OCI-M1 (cell line): ENCODE data around the gene ABCA6.
"Not testable (repeated sequence)": the region's sequence is repeated elsewhere in the genome, so short reads cannot be mapped to it uniquely, and the experiment has no call there.

Experiments used
- DNase-seq: peaks from one replicate; lab custom pipeline; 2025; lab: John Stamatoyannopoulos, UW

ABCA6 gene

DNA sequence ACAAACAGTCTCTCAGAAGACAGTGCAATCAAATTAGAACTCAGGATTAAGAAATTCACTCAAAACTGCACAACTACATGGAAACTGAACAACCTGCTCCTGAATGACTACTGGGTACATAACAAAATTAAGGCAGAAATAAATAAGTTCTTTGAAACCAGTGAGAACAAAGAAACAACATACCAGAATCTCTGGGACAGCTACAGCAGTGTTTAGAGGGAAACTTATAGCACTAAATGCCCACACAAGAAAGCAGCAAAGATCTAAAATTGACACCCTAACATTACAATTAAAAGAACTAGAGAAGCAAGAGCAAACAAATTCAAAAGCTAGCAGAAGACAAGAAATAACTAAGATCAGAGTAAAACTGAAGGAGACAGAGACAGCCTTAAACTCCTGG, 68.3 kb downstream of the ABCA6 start:
- DNase-seq, result not testable (repeated sequence)

DNA sequence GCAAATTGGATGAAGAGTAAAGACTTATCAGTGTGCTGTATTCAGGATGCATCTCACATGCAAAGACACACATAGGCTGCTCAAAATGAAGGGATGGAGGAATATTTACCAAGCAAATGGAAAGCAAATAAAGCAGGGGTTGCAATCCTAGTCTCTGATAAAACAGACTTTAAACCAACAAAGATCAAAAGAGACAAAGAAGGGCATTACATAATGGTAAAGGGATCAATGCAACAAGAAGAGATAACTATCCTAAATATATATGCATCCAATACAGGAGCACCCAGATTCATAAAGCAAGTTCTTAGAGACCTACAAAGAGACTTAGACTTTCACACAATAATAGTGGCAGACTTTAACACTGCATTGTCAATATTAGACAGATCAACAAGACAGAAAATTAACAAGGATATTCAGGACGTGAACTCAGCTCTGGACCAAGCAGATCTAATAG, 68.9 kb downstream of the ABCA6 start:
- not testable (repeated sequence) for DNase-seq

DNA sequence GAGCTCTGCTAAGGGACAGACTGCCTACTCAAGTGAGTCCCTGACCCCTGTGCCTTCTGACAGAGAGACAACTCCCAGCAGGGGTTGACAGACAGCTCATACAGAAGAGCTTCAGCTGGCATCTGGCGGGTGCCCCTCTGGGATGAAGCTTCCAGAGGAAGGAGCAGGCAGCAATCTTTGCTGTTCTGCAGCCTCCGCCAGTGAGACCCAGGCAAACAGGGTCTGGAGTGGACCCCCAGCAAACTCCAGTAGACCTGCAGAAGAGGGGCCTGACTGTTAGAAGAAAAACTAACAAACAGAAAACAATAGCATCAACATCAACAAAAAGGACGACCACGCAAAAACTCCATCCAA, 70.5 kb downstream of the ABCA6 start:
- not testable (repeated sequence) for DNase-seq

DNA sequence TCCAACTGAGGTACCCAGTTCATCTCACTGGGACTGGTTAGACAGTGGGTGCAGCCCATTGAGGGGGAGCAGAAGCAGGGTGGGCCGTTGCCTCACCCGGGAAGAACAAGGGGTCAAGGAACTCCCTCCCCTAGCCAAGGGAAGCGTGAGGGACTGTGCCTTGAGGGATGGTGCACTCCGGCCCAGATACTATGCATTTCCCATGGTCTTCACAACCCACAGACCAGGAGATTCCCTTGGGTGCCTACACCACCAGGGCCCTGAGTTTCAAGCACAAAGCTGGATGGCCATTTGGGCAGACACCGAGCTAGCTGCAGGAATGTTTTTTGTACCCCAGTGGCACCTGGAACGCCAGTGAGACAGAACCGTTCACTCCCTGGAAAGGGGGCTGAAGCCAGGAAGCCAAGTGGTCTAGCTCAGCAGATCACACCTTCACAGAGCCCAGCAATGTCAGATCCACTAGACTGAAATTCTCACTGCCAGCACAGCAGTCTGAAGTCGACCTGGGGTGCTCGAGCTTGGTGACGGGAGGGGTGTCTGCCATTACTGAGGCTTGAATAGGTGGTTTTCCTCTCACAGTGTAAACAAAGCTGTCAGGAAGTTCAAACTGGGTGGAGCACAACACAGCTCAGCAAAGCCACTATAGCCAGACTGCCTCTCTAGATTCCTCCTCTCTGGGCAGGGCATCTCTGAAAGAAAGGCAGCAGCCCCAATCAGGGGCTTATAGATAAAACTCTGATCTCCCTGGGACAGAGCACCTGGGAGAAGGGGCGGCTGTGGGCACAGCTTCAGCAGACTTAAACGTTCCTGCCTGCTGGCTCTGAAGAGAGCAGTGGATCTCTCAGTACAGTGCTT, 71.1 kb downstream of the ABCA6 start:
- DNase-seq, result not testable (repeated sequence)

DNA sequence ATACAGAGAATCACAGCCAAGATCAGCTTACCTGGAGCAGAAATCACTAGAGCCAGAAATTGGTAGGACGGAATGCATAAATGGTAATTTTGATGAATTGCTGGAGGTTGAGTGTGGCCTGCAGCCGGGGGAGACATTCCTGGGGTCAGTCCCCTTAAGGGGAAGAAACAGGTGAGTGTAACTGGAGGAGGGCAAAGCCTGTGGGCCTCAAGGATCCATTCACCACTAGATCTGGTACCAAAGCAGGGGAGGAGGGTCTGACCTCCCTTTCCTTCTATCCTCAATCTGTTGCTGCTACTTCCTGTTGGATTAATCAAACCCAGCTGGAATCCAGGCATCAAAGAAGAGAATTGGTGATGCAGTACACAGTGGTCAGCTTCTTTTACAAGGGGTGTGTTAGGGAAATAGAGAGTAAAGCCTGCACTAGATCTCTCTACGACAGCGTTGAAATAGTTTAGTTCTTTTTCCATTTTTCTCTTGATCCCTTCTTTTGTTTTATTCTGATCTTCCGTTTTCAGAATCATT, 72.4 kb downstream of the ABCA6 start:
- no peak for DNase-seq

DNA sequence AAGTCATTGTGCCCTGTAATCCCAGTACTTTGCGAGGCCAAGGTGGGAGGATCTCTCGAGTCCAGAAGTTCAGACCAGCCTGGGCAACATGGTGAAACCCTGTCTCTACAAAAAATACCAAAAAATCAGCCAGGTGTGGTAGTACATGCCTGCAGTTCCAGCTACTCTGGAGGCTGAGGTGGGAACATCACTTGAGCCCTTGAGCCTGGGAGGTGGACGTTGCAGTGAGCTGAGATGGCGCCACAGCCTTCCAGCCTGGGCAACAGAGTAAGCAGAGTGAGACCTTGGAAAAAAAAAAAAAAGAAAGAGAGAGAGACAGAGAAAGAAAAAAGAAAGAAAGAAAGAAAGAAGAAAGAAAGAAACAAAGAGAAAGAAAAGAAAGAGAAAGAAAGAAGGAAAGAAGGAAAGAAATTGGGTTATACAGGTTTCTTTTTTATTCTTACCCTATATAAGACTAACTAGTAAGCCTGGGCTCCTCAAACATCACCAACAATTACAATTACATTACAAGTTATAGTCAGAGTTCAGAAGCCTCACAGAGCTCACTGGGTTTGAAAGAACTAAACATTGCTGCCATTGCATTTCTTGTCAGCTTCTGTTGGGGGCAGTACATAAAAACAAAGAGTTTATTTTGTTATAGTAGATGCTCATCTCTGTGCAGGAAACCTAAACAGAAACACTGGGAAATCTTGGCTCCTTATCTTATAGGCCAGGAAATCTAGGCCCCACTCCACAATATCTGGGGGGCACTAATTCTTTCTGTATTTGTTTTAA, 74.2 kb downstream of the ABCA6 start:
- DNase-seq, result peak; percentile 60

DNA sequence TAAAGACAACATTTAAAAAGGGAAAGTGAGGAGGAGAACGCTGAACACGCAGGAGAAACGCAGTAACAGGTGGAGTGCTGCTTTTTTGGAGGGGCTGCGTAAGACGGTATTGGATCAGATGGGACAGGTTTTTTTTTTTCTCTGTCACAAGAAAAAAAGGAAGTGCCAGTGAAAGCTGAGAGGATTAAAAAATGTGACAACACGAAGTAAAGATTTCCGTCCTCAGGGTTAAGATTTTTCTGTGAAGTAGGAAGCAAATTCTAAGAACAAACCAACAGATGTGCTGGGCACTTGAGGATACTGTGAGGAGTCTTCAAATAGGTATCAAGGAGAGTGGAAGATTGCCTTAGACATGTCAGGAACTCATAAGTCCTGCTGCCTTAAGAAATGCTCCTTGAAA, 75.2 kb downstream of the ABCA6 start:
- DNase-seq, result peak; percentile 89

DNA sequence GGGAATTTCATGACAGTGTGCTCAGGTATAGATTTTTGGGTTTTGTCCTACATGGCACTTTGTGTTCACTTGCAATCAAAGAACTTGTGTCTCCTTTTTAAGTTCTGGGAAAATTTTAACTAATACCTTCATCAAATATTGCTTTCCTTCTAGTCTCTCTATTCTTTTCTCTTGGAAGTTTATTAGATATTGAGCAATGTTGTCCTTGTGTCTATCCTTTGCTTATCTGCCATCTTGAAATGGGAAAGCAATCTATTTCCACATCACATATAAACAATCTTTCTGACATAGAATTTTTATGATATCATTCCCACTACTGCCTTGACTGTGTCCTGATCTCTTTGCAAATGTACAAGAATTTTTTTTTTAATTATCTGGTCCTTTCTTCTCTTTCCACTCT, 76.6 kb downstream of the ABCA6 start:
- no peak for DNase-seq

DNA sequence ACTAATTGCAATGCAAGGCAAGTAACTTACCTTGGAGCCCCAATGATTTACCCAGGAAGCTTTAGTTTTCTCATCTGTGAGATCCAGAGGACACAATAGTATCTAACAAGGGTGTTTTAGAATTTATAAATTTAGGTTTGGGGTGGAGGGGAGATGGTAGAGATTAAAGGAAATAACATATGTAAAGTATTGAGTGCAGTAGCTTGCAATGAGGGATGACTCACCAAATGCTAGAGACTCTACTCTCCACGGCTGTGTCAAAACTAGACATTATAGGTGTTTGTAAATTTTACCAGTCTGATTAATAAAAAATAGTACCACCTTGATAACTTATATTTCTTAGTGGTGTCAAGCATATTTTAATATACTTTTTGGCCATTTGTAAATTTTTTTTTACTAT, 77.2 kb downstream of the ABCA6 start:
- DNase-seq, result peak; percentile 15

DNA sequence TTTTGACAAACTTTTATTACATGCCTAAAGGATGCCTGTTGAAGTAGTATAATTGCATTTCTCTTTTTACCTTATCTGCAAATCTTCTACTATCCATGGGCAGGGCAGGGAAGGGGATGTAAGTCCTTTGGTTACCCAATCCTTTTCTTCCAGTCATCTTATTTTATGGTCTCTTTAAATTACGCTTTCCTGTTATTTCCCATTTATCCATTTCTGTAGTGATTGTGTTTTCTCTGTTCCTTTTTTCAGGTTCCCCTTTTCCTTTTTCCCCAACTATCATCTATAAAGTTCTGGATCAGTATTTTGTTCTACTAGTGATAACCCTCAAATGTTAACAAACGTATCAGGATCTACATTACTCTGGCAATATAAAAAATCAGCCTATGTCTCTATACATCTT, 77.7 kb downstream of the ABCA6 start:
- DNase-seq, result no peak

DNA sequence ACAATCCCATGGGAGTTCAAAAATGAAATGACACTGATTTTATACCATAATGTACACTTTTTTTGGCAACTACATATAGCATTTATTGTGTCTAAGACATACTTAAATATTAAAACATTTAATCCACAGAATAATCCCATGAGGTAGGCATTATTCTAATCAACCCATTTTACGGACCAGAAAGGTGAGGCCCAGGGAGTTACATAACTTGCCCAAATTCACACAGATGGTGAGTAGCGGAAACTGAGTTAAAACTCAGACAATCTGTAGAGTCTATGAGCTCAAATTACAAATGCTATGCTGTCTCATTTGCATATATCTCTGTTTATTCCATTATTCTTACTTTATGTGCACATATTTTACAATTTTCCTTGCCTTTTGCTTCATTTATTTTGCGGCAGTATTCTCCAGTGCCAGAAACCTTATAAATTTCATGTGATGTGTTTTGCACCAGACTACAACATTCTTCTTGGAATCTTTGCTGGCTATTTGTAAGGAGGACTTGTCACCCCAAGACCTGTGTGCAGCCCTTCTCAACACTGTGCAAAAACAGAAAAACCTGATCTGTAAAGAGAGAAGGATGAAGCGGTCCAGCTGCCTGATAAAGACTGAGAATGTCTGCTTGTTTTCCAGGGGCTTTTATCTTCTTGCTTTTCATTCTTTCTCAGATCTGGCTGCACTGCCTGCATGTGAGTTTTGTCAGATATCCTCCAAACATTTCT, 78.7 kb downstream of the ABCA6 start:
- no peak for DNase-seq

DNA sequence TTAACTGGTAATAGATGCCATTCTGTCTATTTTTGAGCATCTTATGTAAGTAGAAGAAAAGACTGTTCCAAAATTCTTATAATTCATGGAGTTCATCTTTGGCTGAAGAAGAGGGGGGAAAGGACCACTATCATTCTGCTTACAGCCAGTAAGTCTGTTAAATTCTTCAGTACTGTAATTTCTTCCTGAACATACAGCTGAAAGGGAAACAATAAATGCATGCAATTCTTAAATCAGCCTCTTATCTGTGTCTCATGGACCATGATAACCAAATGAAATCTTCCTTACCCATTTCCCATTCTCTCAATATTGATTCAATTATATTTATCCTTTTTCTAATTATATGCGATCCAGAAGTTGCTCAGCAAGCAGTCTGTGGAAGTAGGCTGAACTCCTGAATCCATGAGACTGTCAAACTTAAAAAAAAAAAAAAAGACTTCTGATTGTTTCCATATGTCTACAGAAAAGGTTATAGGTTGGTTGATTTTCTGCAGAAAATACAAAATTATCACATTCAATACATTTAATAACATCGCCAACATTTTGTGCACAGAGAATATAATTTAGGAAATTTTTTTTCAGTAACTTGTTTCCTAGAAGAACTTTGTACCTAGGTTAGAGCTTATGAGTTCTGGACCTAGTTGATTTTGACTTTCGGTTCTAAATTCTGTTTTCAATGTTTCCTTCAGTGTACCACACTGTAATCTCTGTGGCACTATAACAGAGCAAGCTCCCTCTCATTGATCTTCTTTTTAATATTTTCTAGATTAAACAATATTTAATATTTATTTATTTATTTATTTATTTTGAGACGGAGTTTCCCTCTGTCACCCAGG, 79.8 kb downstream of the ABCA6 start:
- DNase-seq, result no peak

DNA sequence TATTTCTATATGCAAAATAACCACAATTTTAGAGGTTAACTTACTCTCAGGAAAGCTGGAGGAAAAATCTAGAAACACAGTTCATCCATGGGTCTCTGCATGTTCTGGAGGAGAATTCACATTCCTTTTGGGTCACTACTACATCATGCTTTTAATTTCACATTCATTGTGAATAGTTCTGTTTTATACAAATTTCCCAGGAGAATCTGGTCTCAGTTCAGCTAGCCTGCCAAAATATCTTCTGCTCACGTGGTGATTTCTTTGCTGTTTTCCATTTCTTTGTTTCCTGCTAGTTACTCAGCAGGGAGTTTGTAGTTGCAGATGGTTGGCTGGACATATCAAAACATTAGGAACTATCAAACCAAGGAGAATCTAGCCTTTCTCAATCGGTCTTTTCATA, 80.9 kb downstream of the ABCA6 start, which contains the start of gene ABCA9:
Gene ABCA9, minus strand, starts transcription at position 106 of the 400 bp plus-strand sequence. CDS start 9,801 bp downstream, outside the sequence.
- DNase-seq, result no peak

DNA sequence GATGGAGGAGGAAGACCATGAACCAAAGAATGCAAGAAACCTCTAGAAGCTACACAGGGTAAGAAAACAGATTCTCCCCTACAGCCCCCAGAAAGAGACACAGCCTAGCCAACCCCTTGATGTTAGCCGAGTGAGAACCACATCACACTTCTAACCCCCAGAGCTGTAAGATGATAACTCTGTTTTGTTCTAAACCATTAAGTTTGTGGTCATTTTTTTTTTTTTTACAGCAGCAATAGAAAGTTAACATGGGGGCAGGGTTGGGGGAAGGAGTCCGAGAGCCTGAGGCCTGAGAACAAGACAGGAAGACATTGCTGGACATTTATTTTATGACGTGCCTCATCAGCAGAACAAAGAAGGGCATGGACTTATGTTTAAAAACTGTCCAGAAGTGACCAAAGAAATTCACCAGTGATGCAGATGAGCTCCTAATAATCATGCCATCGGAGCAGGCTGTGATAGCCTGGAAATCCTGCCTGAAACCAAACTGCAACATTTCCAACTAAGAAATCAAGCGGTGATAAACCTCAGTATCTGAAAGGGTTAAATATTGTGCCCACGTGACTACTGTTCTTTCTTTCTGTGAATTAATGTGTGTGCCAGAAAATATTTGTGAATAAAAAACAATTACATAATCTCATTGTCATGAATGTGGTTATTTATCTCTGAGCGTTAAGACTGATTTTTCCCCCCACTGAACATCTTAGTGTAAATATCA, 82.1 kb downstream of the ABCA6 start:
- no peak for DNase-seq

DNA sequence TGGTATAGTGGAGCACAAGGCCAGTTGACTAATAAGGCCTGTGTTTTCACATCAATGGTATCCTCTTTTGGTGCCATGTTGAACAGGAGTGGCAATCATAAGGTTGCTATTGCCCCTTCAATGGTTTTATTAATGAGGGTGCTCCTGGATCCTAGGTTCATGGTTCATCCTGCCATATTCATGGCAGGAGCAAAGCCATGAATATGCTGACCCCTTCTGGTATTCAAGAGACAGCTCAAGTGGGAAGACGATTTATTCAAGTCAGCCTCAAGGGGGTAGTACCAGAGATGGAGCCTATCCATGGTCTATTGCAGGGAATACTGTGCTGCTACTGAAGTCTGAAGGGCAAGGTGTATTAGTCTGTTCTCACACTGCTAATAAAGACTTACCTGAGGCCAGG, 83.5 kb downstream of the ABCA6 start:
- DNase-seq, result peak; percentile 60

DNA sequence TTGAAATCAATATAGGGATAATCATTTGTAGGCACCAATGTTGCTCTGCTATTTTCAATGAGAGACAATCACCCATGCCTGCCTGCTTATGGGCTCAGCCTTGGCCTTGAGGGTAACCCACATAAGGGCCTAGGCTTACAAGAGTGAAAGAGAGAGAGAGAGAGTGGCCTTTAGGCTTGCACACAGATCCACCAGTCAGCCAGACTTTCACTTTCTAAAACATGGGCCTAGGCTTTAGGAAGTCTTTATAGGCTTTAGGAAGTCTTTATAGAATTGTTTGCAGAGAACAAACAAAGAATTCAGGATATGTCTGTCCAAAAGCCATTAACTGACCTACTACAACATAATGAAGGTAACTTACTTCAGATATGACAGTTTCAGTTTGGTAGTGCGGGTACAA, 84.4 kb downstream of the ABCA6 start:
- DNase-seq, result peak; percentile 20

DNA sequence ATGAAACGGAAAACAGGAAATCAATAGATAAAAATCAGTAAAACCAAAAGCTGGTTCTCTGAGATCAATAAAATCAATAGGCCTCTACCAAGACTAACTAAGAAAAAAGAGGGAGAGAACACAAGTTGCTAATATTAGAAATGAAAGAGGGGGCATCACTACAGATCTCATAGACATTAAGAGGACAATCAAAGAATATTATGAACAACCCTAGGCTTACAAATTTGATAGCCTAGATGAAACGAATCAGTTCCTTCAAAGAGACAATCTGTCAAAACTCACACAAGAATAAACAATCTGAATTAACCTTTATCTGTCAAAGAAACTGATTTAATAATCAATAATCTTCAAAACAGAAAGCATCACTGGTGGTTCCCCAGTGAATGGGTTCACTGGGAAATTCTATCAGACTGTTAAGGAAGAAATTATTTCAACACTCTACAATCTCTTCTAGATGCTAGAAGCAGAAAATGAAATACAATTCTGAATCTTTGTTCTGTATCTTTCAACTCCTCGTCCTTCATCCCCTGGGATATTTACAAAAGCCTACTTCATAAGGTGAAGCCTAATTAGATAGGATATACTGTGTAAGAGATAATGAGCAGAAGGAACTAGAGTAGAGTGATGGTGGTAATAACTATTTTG, 85.4 kb downstream of the ABCA6 start:
- DNase-seq, result no peak

DNA sequence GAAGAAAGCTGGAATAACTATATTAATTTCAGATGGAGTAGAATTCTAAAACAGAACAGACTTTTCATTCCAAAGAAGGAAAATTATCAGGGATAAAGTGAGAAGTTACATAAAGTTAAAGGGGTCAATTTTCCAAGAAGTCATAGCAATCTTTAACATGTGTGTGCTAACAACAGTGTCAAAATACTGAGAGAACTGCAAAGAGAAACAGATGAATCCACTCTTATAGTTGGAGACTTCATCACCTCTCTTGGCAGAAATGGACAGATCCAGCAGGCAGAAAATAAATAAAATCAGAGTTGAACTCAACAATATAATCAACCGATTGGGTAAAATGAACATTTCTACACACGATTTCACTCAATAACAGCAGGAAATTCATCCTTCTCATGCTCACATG, 86.4 kb downstream of the ABCA6 start:
- DNase-seq, result no peak

DNA sequence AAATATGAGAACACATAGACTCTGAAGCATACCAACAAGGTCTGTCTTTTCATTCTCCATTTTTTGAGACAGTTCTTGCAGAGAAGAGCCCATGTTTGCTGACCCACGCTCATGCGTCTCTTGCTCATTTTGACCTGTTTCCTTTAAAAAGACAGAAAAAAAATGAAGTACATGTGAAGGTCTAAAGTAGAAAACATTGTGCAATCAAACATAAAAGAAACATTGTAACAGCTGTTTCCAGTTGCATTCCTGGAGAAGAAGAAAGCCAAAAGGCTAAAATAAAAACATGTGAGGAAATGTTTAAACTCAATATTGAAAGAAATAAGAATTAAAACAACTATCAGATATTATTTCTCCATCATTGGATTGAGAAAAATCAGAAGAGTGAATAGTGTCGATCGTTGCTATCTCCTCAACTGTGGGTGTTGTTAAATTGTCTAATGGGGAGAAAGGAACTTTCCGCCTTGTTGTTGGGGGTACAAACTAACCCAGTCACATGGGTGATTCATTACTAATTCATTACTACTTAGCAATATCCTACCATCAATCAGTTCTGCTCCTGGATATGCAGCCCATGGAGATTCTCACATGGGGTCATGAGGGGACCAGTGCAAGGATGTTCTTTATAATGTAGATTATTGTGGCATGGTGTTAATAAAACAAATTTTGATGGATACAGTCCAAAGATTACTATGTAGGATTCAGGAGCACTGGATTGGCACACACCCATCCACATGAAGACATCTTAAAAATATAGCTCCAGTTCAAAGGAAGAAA, 90.5 kb downstream of the ABCA6 start:
- DNase-seq, result no peak
